Natural killer cell (primary cell): ENCODE data around the gene SLC37A3. TPM values are rescaled to one million over a fixed set of nuclear protein-coding genes. Genes with fewer than 3 reads are reported as not detected.
"Not testable (repeated sequence)": the region's sequence is repeated elsewhere in the genome, so short reads cannot be mapped to it uniquely, and the experiment has no call there.

Experiments used
- ATAC-seq, 3 donors: fragments of 150-1000 bp in 2 of 3; fragments of 200-7000 bp in 1 of 3; cut with Tn5 transposase; 1 replicate in 1 of 3; 2 replicates in 2 of 3; pipeline ENCODE4 v1.10.0; 2021; ENCODE audit warnings: mild to moderate bottlenecking in 2 of 3, moderate library complexity in 2 of 3
- DNase-seq, 2 donors: peaks; one replicate each; pipeline versions ENCODE4 v3.0.0 to v3.0.0-alpha.2; 2013 to 2021; ENCODE audit warnings: mixed read lengths in 1 of 2
- H3K27ac ChIP-seq: one replicate; pipeline ENCODE4 v1.5.1; 2013; ENCODE audit warnings: mild to moderate bottlenecking, low read length
- H3K27me3 ChIP-seq: one replicate; pipeline ENCODE4 v1.6.1; 2013; ENCODE audit warnings: low read length; ENCODE audit not compliant: control insufficient read depth, insufficient read depth
- H3K36me3 ChIP-seq: one replicate; pipeline ENCODE4 v1.6.1; 2013; ENCODE audit warnings: low read length; ENCODE audit not compliant: control insufficient read depth, insufficient read depth
- H3K4me1 ChIP-seq: one replicate; pipeline ENCODE4 v1.6.1; 2013; ENCODE audit warnings: low read length; ENCODE audit not compliant: control insufficient read depth, insufficient read depth
- H3K4me3 ChIP-seq: one replicate; pipeline ENCODE4 v1.5.1; 2013; ENCODE audit warnings: low read length
- H3K9me3 ChIP-seq: one replicate; pipeline ENCODE4 v1.6.1; 2013; ENCODE audit warnings: low read length; ENCODE audit not compliant: control insufficient read depth, insufficient read depth
- H3K27ac Mint-ChIP-seq, 2 donors: one replicate each; pipeline ENCODE4 v1.8.0; 2022; ENCODE audit warnings: mild to moderate bottlenecking in 2 of 2, mixed read lengths in 2 of 2, moderate library complexity in 1 of 2
- H3K27me3 Mint-ChIP-seq, 2 donors: one replicate each; pipeline ENCODE4 v1.8.0; 2022; ENCODE audit warnings: low read depth in 2 of 2, mixed read lengths in 2 of 2
- H3K36me3 Mint-ChIP-seq: one replicate; pipeline ENCODE4 v1.8.0; 2022; ENCODE audit warnings: mixed read lengths
- H3K4me1 Mint-ChIP-seq, 2 donors: one replicate each; pipeline ENCODE4 v1.8.0; 2022; ENCODE audit warnings: mixed read lengths in 2 of 2
- H3K4me3 Mint-ChIP-seq: one replicate; pipeline ENCODE4 v1.8.0; 2022; ENCODE audit warnings: mild to moderate bottlenecking, moderate library complexity, mixed read lengths
- H3K9me3 Mint-ChIP-seq, 2 donors: one replicate each; pipeline ENCODE4 v1.8.0; 2022; ENCODE audit warnings: mixed read lengths in 2 of 2
- WGBS: methylation state at CpG from one replicate; pipeline ENCODE4 v1.1.7; 2013; ENCODE audit warnings: missing lambda C conversion rate; ENCODE audit not compliant: insufficient coverage; 5-methylcytosine and 5-hydroxymethylcytosine counted together
- intact Hi-C: fragments of 100-400 bp; cut with micrococcal nuclease; formaldehyde crosslinking; loops from one replicate; pipeline ENCODE4 v1.14.2; 2022
- total RNA-seq, 4 donors: library from RNA; stranded (reverse); fragments of 120-200 nt in 1 of 4; gene quantifications; one replicate each; pipeline versions ENCODE4 v1.2.3 to v1.2.4, GENCODE V29; 2013 to 2022
- TF ChIP-seq, protein P1 (sequence below): fragments of 200-600 bp; IDR thresholded peaks from one replicate; pipeline ENCODE4 v1.8.0; 2022; ENCODE audit warnings: antibody characterized with exemption

Gene SLC37A3
- total RNA-seq, 3 donors from 2014 or later (not counting 1 experiment from before 2014, with no cell fraction given), result 19.1 to 26.4 (median 24.5) TPM

GRCh38 chr7:140345426-140345825, 52.9 kb downstream of the SLC37A3 start:
- Mint-ChIP-seq H3K27me3 (no peaks in the 10 kb centered on the region), H3K27ac (no peak overlapping the region), H3K4me1 (no peaks in the 10 kb centered on the region), H3K4me3 (no peak overlapping the region), H3K36me3 (peaks cover 23% of the 10 kb centered on the region), H3K9me3 (no peaks in the 10 kb centered on the region)
- Histone ChIP-seq H3K9me3 (no peaks in the 10 kb centered on the region), H3K36me3 (peaks cover 46% of the 10 kb centered on the region), H3K4me1 (no peaks in the 10 kb centered on the region), H3K27me3 (no peaks in the 10 kb centered on the region), H3K27ac (no peak overlapping the region), H3K4me3 (no peak overlapping the region)
- WGBS, result 98% methylated on average over 3 of the region's 3 CpGs
- no peak for DNase-seq
- ATAC-seq, result no peak
- intact Hi-C loops, result no loop called here
- TF ChIP-seq, protein P1, sequence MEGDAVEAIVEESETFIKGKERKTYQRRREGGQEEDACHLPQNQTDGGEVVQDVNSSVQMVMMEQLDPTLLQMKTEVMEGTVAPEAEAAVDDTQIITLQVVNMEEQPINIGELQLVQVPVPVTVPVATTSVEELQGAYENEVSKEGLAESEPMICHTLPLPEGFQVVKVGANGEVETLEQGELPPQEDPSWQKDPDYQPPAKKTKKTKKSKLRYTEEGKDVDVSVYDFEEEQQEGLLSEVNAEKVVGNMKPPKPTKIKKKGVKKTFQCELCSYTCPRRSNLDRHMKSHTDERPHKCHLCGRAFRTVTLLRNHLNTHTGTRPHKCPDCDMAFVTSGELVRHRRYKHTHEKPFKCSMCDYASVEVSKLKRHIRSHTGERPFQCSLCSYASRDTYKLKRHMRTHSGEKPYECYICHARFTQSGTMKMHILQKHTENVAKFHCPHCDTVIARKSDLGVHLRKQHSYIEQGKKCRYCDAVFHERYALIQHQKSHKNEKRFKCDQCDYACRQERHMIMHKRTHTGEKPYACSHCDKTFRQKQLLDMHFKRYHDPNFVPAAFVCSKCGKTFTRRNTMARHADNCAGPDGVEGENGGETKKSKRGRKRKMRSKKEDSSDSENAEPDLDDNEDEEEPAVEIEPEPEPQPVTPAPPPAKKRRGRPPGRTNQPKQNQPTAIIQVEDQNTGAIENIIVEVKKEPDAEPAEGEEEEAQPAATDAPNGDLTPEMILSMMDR, result no peak

- peak in 1 of 3 donors; percentile 53 for ATAC-seq
- H3K36me3 Mint-ChIP-seq, result peaks cover 15% of the 10 kb centered on the region
- DNase-seq, result peak in 1 of 2 donors; percentile 28
- H3K27ac ChIP-seq, result no peak overlapping the region
- H3K4me1 ChIP-seq, result no peaks in the 10 kb centered on the region
- no peaks in the 10 kb centered on the region for H3K9me3 ChIP-seq
- 83% methylated on average over 13 of the region's 13 CpGs for WGBS
- H3K27me3 ChIP-seq, result no peaks in the 10 kb centered on the region
- H3K4me1 Mint-ChIP-seq, result no peaks in the 10 kb centered on the region
- H3K27me3 Mint-ChIP-seq, result no peaks in the 10 kb centered on the region
- TF ChIP-seq, protein P1, result no peak
- intact Hi-C loops, result no loop called here
- peaks cover 31% of the 10 kb centered on the region for H3K36me3 ChIP-seq
- H3K9me3 Mint-ChIP-seq, result no peaks in the 10 kb centered on the region
- H3K4me3 Mint-ChIP-seq, result no peak overlapping the region
- no peak overlapping the region for H3K4me3 ChIP-seq
- no peak overlapping the region for H3K27ac Mint-ChIP-seq
These were observed 55.4 kb downstream of the SLC37A3 start for GRCh38 chr7:140342727-140343514.

GRCh38 chr7:140338959-140339358, 59.4 kb downstream of the SLC37A3 start:
- H3K9me3 Mint-ChIP-seq, H3K4me3 ChIP-seq, H3K27me3 ChIP-seq, H3K4me3 Mint-ChIP-seq, H3K4me1 Mint-ChIP-seq, H3K27me3 Mint-ChIP-seq, DNase-seq, H3K9me3 ChIP-seq, H3K27ac Mint-ChIP-seq, H3K27ac ChIP-seq, ATAC-seq, intact Hi-C loops, H3K4me1 ChIP-seq: not testable (repeated sequence)
- peaks cover 15% of the 10 kb centered on the region for H3K36me3 Mint-ChIP-seq
- WGBS, result 100% methylated on average over 1 of the region's 1 CpG
- peaks cover 30% of the 10 kb centered on the region for H3K36me3 ChIP-seq

- Histone ChIP-seq H3K36me3 (peaks cover 8% of the 10 kb centered on the region), H3K27ac (no peak overlapping the region), H3K4me1 (no peaks in the 10 kb centered on the region), H3K9me3 (no peaks in the 10 kb centered on the region), H3K27me3 (no peaks in the 10 kb centered on the region), H3K4me3 (no peak overlapping the region)
- no peaks in the 10 kb centered on the region for H3K36me3 Mint-ChIP-seq
- no peaks in the 10 kb centered on the region for H3K4me1 Mint-ChIP-seq
- H3K27me3 Mint-ChIP-seq, result no peaks in the 10 kb centered on the region
- H3K27ac Mint-ChIP-seq, result no peak overlapping the region
- 96% methylated on average over 8 of the region's 8 CpGs for WGBS
- ATAC-seq (no peak), DNase-seq (no peak)
- no peak overlapping the region for H3K4me3 Mint-ChIP-seq
- intact Hi-C loops, result no loop called here
- TF ChIP-seq, protein P1, result no peak
- no peaks in the 10 kb centered on the region for H3K9me3 Mint-ChIP-seq
These were observed 63.8 kb downstream of the SLC37A3 start for GRCh38 chr7:140334341-140335057.
